GM18519 (cell line): ENCODE data around the gene TRMT6.

ENCODE experiments used
- ATAC-seq: cut with Tn5 transposase; IDR thresholded peaks from one replicate; pipeline ENCODE4 v1.9.1; 2021; ENCODE audit warnings: mild to moderate bottlenecking, moderate library complexity; ENCODE audit not compliant: unreplicated experiment, low FRiP score

Gene TRMT6

GRCh38 chr20:5968462-5968861, 18.1 kb upstream of the TRMT6 start:
- no peak for ATAC-seq

- ATAC-seq = no peak
Measured at GRCh38 chr20:5967469-5967868, 17.1 kb upstream of the TRMT6 start.

- no peak for ATAC-seq
Measured at GRCh38 chr20:5949943-5950270, 426 bp downstream of the TRMT6 start.

- no peak for ATAC-seq
Measured at GRCh38 chr20:5947276-5947675, 3.1 kb downstream of the TRMT6 start.

- no peak for ATAC-seq
Measured at GRCh38 chr20:5945963-5946362, 4.4 kb downstream of the TRMT6 start.

GRCh38 chr20:5938456-5939029, 11.8 kb downstream of the TRMT6 start:
- no peak for ATAC-seq

GRCh38 chr20:5936238-5936637, 14.1 kb downstream of the TRMT6 start:
- no peak for ATAC-seq

- no peak for ATAC-seq
Measured at GRCh38 chr20:5935384-5935783, 14.9 kb downstream of the TRMT6 start.

GRCh38 chr20:5933802-5934436, 16.4 kb downstream of the TRMT6 start:
- ATAC-seq = peak; percentile 51

- no peak for ATAC-seq
Measured at GRCh38 chr20:5932796-5933195, 17.5 kb downstream of the TRMT6 start.

- ATAC-seq = no peak
Measured at GRCh38 chr20:5931411-5931810, 18.9 kb downstream of the TRMT6 start.

GRCh38 chr20:5928836-5929715, 21.3 kb downstream of the TRMT6 start:
- no peak for ATAC-seq

GRCh38 chr20:5927749-5928462, 22.4 kb downstream of the TRMT6 start:
- ATAC-seq = no peak

- no peak for ATAC-seq
Measured at GRCh38 chr20:5925551-5925950, 24.8 kb downstream of the TRMT6 start.

GRCh38 chr20:5923493-5923892, 26.8 kb downstream of the TRMT6 start:
- ATAC-seq = no peak

- ATAC-seq = no peak
Measured at GRCh38 chr20:5920581-5920980, 29.8 kb downstream of the TRMT6 start.

GRCh38 chr20:5919626-5920544, 30.4 kb downstream of the TRMT6 start:
- no peak for ATAC-seq

GRCh38 chr20:5918856-5919625, 31.3 kb downstream of the TRMT6 start:
- ATAC-seq = peak; percentile 44

- no peak for ATAC-seq
Measured at GRCh38 chr20:5914859-5915258, 35.5 kb downstream of the TRMT6 start.
